H1 (cell line): ENCODE data around the gene OCLN. TPM values are rescaled to one million over a fixed set of nuclear protein-coding genes. Genes with fewer than 3 reads are reported as not detected.
"Not testable (repeated sequence)": the region's sequence is repeated elsewhere in the genome, so short reads cannot be mapped to it uniquely, and the experiment has no call there.

Experiments used
- CTCF ChIA-PET: fragments of 300-600 bp; sonication (Branson Sonifier 250); formaldehyde crosslinking; loops from one replicate; lab custom pipeline; 2021; ENCODE audit not compliant: partially characterized antibody; lab: Charles Lee
- POLR2A ChIA-PET: fragments of 300-600 bp; sonication (Branson Sonifier 250); formaldehyde crosslinking; loops from one replicate; lab custom pipeline; 2021; ENCODE audit warnings: inconsistent platforms; ENCODE audit not compliant: partially characterized antibody; lab: Charles Lee
- DNase-seq, 2 experiments: peaks; one replicate each; pipeline versions ENCODE4 v3.0.0 to v3.0.0-alpha.2; 2010 to 2022; ENCODE audit warnings: low spot score in 2 of 2, low read depth in 1 of 2, mixed read lengths in 1 of 2
- FAIRE-seq: peaks from 2 replicates; lab custom pipeline; 2011; peaks lifted over from hg19 to GRCh38; lab: Jason Lieb, UNC
- H2AFZ ChIP-seq: 2 replicates; pipeline ENCODE4 v1.8.1; 2012; ENCODE audit warnings: low read length, inconsistent platforms
- H2AK5ac ChIP-seq: 2 replicates; pipeline ENCODE4 v1.6.1; 2013; ENCODE audit warnings: low read depth, low read length
- H2BK120ac ChIP-seq: replicated peaks from 2 replicates; pipeline ENCODE3; 2013; ENCODE audit warnings: low read depth, low read length, inconsistent platforms
- H2BK12ac ChIP-seq: 2 replicates; pipeline ENCODE4 v1.6.1; 2013; ENCODE audit warnings: low read depth, low read length
- H2BK15ac ChIP-seq: 2 replicates; pipeline ENCODE4 v1.6.1; 2013; ENCODE audit warnings: low read length
- H2BK20ac ChIP-seq: 2 replicates; pipeline ENCODE4 v1.6.1; 2013; ENCODE audit warnings: low read length
- H2BK5ac ChIP-seq: 2 replicates; pipeline ENCODE4 v1.6.1; 2013; ENCODE audit warnings: low read depth, low read length
- H3K14ac ChIP-seq: 2 replicates; pipeline ENCODE4 v1.6.1; 2013; ENCODE audit warnings: inconsistent platforms; ENCODE audit not compliant: insufficient read length
- H3K18ac ChIP-seq: 2 replicates; pipeline ENCODE4 v1.6.1; 2013; ENCODE audit warnings: low read length; ENCODE audit errors: extremely low read depth
- H3K23ac ChIP-seq: 2 replicates; pipeline ENCODE4 v1.6.1; 2013; ENCODE audit warnings: inconsistent platforms; ENCODE audit not compliant: insufficient read length
- H3K23me2 ChIP-seq: 2 replicates; pipeline ENCODE4 v1.6.1; 2013; ENCODE audit warnings: low read depth, low read length
- H3K27ac ChIP-seq: 2 replicates; pipeline ENCODE4 v1.6.1; 2011; ENCODE audit warnings: low read depth, low read length, inconsistent platforms
- H3K27me3 ChIP-seq, 4 experiments: replicated peaks in 1 of 4; 1 replicate in 1 of 4; 2 replicates in 3 of 4; pipeline versions ENCODE4 v1.6.1 to v1.8.1; 2011 to 2013; ENCODE audit warnings: low read length in 3 of 4, mild to moderate bottlenecking in 3 of 4, inconsistent platforms in 2 of 4, mixed read lengths in 2 of 4, moderate library complexity in 1 of 4; ENCODE audit not compliant: control insufficient read depth in 3 of 4, insufficient read depth in 3 of 4; ENCODE audit errors: extremely low read depth in 1 of 4
- H3K36me3 ChIP-seq, 4 experiments: 2 replicates each; pipeline versions ENCODE4 v1.6.1 to v1.8.1; 2011 to 2013; ENCODE audit warnings: mild to moderate bottlenecking in 4 of 4, low read length in 3 of 4, moderate library complexity in 2 of 4, control low read depth in 1 of 4, inconsistent platforms in 1 of 4; ENCODE audit not compliant: insufficient read depth in 4 of 4, control insufficient read depth in 2 of 4
- H3K4ac ChIP-seq: replicated peaks from 2 replicates; pipeline ENCODE3; 2013; ENCODE audit warnings: low read length, low read depth, mixed read lengths, inconsistent platforms; ENCODE audit not compliant: insufficient read length
- H3K4me1 ChIP-seq, 4 experiments: replicated peaks in 1 of 4; 1 replicate in 1 of 4; 2 replicates in 3 of 4; pipeline versions ENCODE4 v1.6.1 to v1.8.1; 2011 to 2013; ENCODE audit warnings: low read length in 3 of 4, inconsistent platforms in 2 of 4, mixed read lengths in 1 of 4; ENCODE audit not compliant: insufficient read depth in 4 of 4, control insufficient read depth in 3 of 4
- H3K4me2 ChIP-seq, 2 experiments: 2 replicates each; pipeline versions ENCODE4 v1.6.1 to v1.8.1; 2011 to 2013; ENCODE audit warnings: low read depth in 2 of 2, low read length in 2 of 2, control low read depth in 1 of 2, inconsistent platforms in 1 of 2, mild to moderate bottlenecking in 1 of 2; ENCODE audit not compliant: insufficient read depth in 1 of 2
- H3K4me3 ChIP-seq, 4 experiments: fragments of 200-600, 300-600 bp in 1 of 4; sonication (generic), shearing (Covaris generic), sonication (Bioruptor Twin) in 1 of 4; 2 replicates each; pipeline versions ENCODE4 v1.5.1 to v1.8.1; 2011 to 2016; ENCODE audit warnings: low read length in 4 of 4, low read depth in 3 of 4, control low read depth in 2 of 4, inconsistent platforms in 2 of 4, mild to moderate bottlenecking in 2 of 4, mixed read lengths in 1 of 4, moderate library complexity in 1 of 4; ENCODE audit not compliant: insufficient read depth in 2 of 4; ENCODE audit errors: extremely low read depth in 1 of 4
- H3K56ac ChIP-seq: replicated peaks from 2 replicates; pipeline ENCODE3; 2013; ENCODE audit warnings: low read depth, mild to moderate bottlenecking, mixed read lengths, low read length, inconsistent platforms; ENCODE audit not compliant: insufficient read length
- H3K79me1 ChIP-seq: 2 replicates; pipeline ENCODE4 v1.6.1; 2013; ENCODE audit warnings: low read depth, low read length, control low read depth
- H3K79me2 ChIP-seq, 2 experiments: 2 replicates each; pipeline versions ENCODE4 v1.6.1 to v1.8.1; 2012 to 2013; ENCODE audit warnings: low read length in 2 of 2, mild to moderate bottlenecking in 2 of 2, inconsistent platforms in 1 of 2; ENCODE audit not compliant: insufficient read depth in 2 of 2, control insufficient read depth in 1 of 2
- H3K9ac ChIP-seq, 4 experiments: replicated peaks in 1 of 4; 1 replicate in 1 of 4; 2 replicates in 3 of 4; pipeline versions ENCODE4 v1.6.1 to v1.8.1; 2011 to 2013; ENCODE audit warnings: low read depth in 3 of 4, low read length in 3 of 4, control low read depth in 2 of 4, mild to moderate bottlenecking in 2 of 4, moderate library complexity in 2 of 4, inconsistent platforms in 1 of 4; ENCODE audit errors: extremely low read depth in 1 of 4
- H3K9me3 ChIP-seq, 2 experiments: 2 replicates each; pipeline versions ENCODE4 v1.6.1 to v1.8.1; 2012 to 2013; ENCODE audit warnings: mild to moderate bottlenecking in 2 of 2, moderate library complexity in 2 of 2, control low read depth in 1 of 2, inconsistent platforms in 1 of 2, low read depth in 1 of 2, low read length in 1 of 2, mixed read lengths in 1 of 2; ENCODE audit not compliant: insufficient read depth in 2 of 2
- H4K20me1 ChIP-seq, 2 experiments: replicated peaks in 1 of 2; 2 replicates each; pipeline versions ENCODE3 to v1.8.1; 2011 to 2013; ENCODE audit warnings: inconsistent platforms in 2 of 2, low read length in 2 of 2, mild to moderate bottlenecking in 1 of 2; ENCODE audit not compliant: insufficient read depth in 2 of 2, control insufficient read depth in 1 of 2
- H4K5ac ChIP-seq: 2 replicates; pipeline ENCODE4 v1.6.1; 2013; ENCODE audit warnings: low read length, low read depth, mixed read lengths, inconsistent platforms; ENCODE audit not compliant: insufficient read length
- H4K8ac ChIP-seq: 2 replicates; pipeline ENCODE4 v1.8.0; 2013; ENCODE audit warnings: mild to moderate bottlenecking, moderate library complexity, low read length, inconsistent platforms; ENCODE audit not compliant: insufficient read depth; ENCODE audit errors: extremely low read depth
- H4K91ac ChIP-seq: replicated peaks from 2 replicates; pipeline ENCODE3; 2013; ENCODE audit warnings: low read length, mixed read lengths, inconsistent platforms; ENCODE audit not compliant: insufficient read length
- WGBS, 2 experiments: shearing (Covaris generic) in 1 of 2; methylation state at CpG; one replicate each; pipeline versions ENCODE4 v1.1.6 to v1.1.7; 2013 to 2015; ENCODE audit warnings: low lambda C conversion rate in 2 of 2, mixed read lengths in 2 of 2, inconsistent platforms in 1 of 2, low coverage in 1 of 2, missing lambda C conversion rate in 1 of 2; ENCODE audit not compliant: insufficient replicate concordance in 2 of 2, insufficient coverage in 1 of 2, insufficient read length in 1 of 2; ENCODE audit errors: extremely low coverage in 1 of 2, missing lambda C conversion rate in 1 of 2; 5-methylcytosine and 5-hydroxymethylcytosine counted together
- polyA plus RNA-seq, 7 experiments: library from polyadenylated mRNA; depleted of rRNA in 3 of 7; stranded (reverse) in 5 of 7; unstranded in 2 of 7; fragments of >200 nt in 5 of 7; fragments of 200-250 nt in 2 of 7; gene quantifications; 1 replicate in 5 of 7; 2 replicates in 1 of 7; 4 replicates in 1 of 7; pipeline versions ENCODE4 v1.2.1 to v1.2.3, GENCODE V29; 2011 to 2013; ENCODE audit warnings: missing spikeins in 2 of 7, mixed read lengths in 2 of 7
- total RNA-seq: library from RNA; stranded (reverse); fragmentation: NEBNext Ultra II Directional; extraction: Animal tissue kit (Norgen Biotek cat#: 25700); gene quantifications from 2 replicates; pipeline ENCODE4 v1.2.1, GENCODE V29; 2021

The OCLN gene
- total and polyA plus RNA-seq, 2 of the 8 experiments (the other 6 are each of a cell fraction or from before 2014, with no cell fraction given): 27.9 to 85.5 TPM

DNA sequence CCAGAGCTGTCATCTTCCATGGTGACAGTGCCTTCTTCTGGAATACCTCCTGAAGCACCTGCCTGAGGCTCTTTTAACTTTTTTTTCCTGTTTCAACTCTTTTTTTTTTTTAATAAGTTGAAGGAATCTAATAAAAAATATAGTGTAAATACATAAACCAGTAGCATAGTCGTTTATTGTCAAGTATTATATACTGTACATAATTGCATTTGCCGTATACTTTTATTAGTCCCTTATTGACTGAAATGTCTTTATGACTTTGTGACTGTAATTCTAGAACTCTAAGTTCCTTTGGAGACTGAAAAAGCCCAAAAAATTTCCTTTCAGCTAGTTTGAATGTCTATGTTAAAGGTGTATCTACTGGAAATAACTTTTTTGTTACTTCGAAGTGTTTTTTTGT lies 45.3 kb downstream of the OCLN start:
- H3K36me3 ChIP-seq, CTCF ChIA-PET, H3K27me3 ChIP-seq, H3K23ac ChIP-seq, H2AFZ ChIP-seq, H3K27ac ChIP-seq, H3K14ac ChIP-seq, H2BK12ac ChIP-seq, H2BK120ac ChIP-seq, POLR2A ChIA-PET, H2BK20ac ChIP-seq, FAIRE-seq, H3K4me3 ChIP-seq, H2AK5ac ChIP-seq, H4K91ac ChIP-seq, H3K79me2 ChIP-seq, H3K4me1 ChIP-seq, H2BK5ac ChIP-seq, H3K56ac ChIP-seq, H4K8ac ChIP-seq, H4K20me1 ChIP-seq, H3K18ac ChIP-seq, H3K4ac ChIP-seq, H3K9ac ChIP-seq, H4K5ac ChIP-seq, H3K4me2 ChIP-seq, DNase-seq, H3K23me2 ChIP-seq, H2BK15ac ChIP-seq, H3K79me1 ChIP-seq, H3K9me3 ChIP-seq: not testable (repeated sequence)
- 100% methylated on average over 2 of the region's 3 CpGs; no CpG with 5 or more reads in 1 of the 2 experiments for WGBS, 2 experiments

DNA sequence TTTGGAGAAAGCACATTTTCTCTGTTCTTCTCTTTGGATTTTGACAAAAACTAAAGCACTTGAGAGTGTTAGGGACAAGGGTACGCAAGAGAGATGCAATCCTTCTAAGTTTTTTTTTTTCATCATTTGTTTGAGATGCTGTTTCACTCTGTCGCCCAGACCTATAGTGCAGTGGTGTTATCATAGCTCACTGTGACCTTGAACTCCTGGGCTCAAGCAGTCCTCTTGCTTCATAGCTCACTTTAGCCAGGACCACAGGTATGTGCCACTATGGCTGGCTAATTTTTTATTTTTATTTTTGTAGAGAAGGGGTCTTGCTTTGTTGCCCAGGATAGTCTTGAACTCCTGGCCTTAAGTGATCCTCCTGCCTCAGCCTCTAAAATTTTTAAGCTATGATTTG lies 46.1 kb downstream of the OCLN start:
- WGBS, 2 experiments: 80% methylated on average over 1 of the region's 2 CpGs; no CpG with 5 or more reads in 1 of the 2 experiments
- POLR2A ChIA-PET, H2AK5ac ChIP-seq, H2BK120ac ChIP-seq, H3K36me3 ChIP-seq, H3K18ac ChIP-seq, H3K9ac ChIP-seq, DNase-seq, H3K23me2 ChIP-seq, H2BK15ac ChIP-seq, H2BK20ac ChIP-seq, H3K79me2 ChIP-seq, H2BK12ac ChIP-seq, H4K91ac ChIP-seq, FAIRE-seq, H3K23ac ChIP-seq, H3K56ac ChIP-seq, H4K20me1 ChIP-seq, H3K4ac ChIP-seq, H3K9me3 ChIP-seq, H3K27ac ChIP-seq, H2AFZ ChIP-seq, H4K8ac ChIP-seq, H3K14ac ChIP-seq, H3K4me2 ChIP-seq, H3K4me3 ChIP-seq, CTCF ChIA-PET, H2BK5ac ChIP-seq, H4K5ac ChIP-seq, H3K4me1 ChIP-seq, H3K27me3 ChIP-seq, H3K79me1 ChIP-seq: not testable (repeated sequence)
